GM19455 (cell line): ENCODE data around the gene TRIML2.

Source experiments
- ATAC-seq: cut with Tn5 transposase; IDR thresholded peaks from one replicate; pipeline ENCODE4 v1.9.1; 2021; ENCODE audit not compliant: unreplicated experiment

The TRIML2 gene, protein sequence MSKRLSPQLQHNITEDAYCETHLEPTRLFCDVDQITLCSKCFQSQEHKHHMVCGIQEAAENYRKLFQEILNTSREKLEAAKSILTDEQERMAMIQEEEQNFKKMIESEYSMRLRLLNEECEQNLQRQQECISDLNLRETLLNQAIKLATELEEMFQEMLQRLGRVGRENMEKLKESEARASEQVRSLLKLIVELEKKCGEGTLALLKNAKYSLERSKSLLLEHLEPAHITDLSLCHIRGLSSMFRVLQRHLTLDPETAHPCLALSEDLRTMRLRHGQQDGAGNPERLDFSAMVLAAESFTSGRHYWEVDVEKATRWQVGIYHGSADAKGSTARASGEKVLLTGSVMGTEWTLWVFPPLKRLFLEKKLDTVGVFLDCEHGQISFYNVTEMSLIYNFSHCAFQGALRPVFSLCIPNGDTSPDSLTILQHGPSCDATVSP

DNA sequence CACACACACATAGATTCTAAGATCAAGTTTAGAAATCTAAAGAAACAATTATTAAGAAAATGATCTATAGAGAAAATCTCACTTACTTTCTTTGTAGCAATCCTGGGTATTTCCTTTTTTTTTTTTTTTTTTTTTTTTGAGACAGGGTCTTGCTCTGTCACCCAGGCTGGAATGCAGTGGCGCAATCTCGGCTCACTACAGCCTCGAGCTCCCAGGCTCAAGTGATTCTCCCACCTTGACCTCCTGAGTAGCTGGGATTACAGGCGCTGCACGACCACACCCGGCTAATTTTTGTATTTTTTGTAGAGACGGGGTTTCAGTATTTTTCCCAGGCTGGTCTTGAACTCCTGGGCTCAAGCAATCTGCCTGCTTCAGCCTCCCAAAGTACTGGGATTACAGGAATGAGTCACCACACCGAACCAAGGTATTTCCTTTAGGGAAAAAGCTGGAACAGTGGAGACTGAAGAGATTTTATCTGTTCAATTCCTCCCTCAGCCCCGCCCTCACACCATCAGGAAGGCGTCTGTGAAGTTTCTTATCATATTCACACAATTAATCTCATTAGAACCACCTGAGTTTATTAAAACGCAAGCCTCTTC lies at the start of gene TRIML2:
Gene TRIML2, minus strand, starts transcription at position 447 of the 599 bp plus-strand sequence. CDS start 4,235 bp downstream, outside the sequence.
- ATAC-seq = no peak

DNA sequence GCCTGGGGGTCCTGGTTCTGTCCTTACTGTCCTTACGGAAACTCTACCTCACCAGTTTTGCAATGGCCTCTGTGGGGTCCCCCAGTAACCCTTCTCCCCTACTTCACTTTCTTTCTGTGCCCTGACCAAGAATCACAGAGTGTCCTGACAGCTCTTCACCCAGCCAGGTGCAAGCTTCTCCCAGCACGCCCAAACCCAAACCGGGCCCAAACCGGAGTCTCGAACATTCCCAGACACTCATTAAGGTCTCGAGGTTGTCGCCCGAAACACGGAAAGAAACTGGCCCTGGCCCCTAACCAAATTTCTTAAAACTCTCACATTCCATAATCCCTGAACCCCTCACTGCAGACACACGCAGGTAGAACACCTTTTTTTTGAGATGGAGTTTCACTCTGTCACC lies 48.9 kb upstream of the TRIML2 start:
- ATAC-seq = no peak

DNA sequence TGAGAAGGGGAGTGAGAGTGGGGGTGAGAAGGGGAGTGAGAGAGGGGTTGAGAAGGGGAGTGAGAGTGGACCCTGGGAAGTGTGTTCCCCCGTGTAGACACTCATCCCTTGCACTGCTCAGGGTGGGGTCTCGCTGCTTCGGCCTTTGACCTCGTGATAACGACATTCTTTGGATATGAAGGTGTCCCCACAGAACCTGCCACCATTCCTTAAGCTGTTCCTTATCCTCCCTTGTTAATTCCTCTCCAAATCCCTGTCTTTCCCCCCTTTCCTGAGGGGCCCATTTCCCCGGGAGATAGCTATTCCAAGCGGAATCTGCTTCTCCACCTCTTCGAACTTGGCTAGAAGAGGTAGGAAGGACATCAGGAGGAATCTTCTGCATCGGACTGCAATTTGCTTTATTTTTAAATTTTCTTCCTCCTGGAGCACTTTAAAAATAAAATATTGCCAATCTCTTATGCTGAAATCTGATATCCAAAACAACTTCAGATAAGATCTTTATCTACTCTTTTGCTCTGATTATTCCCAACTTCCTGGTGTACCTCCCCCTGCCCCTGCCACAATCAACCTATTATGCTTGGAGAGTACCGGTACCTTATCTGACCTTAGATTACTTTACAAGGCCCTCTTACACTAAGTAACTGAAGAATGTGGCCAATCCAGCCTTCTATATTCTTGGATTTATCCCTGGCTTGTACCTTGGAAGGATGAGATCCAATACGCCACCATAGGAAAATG lies 45.4 kb upstream of the TRIML2 start:
- ATAC-seq = no peak

DNA sequence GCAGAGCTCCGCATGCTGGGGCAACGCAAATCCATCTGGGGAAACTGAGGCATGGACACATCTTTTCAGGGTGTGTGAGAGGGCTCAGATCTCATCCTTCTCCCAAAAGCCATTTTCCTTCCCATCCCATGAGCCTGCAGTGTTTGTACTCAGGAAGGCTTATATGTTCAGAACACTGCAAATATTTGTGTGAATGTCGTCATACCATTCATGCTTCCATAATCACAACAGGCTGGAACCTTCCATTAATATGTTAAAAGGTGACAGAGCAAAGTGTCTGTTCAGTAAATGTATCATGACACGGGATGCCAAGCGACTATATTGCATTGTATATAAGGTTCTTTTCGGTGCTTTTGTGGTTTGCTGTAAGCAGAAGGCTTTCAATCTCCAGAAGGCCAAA lies 38.4 kb upstream of the TRIML2 start:
- no peak for ATAC-seq

DNA sequence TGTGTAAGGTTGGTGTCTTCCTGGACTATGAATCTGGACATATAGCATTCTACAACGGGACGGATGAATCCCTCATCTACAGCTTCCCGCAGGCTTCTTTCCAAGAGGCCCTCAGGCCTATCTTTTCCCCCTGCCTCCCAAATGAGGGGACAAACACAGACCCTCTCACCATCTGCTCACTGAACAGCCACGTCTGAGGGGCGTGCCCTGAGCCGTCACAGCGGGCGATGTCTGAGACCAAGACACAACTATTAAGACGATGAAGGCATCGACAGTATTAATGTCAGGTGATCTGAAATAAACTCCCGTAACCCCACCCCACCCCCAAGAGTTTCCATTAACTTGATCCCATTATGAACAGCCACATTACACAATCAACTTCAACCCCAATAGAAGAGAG lies 37.8 kb upstream of the TRIML2 start:
- no peak for ATAC-seq

DNA sequence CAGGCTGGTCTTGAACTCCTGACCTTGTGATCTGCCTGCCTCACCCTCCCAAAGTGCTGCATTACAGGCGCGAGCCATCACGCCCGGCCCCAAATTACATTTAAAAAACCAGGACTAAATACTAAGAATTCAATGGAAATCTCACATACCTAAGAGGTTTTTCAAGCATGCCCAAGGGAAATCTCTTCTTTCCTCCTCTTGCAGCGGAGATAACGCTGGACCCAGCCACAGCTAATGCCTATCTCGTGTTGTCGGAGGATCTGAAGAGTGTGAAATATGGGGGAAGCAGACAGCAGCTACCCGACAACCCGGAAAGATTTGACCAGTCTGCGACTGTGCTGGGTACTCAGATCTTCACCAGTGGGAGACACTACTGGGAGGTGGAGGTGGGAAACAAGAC lies 37.2 kb upstream of the TRIML2 start:
- ATAC-seq = no peak

DNA sequence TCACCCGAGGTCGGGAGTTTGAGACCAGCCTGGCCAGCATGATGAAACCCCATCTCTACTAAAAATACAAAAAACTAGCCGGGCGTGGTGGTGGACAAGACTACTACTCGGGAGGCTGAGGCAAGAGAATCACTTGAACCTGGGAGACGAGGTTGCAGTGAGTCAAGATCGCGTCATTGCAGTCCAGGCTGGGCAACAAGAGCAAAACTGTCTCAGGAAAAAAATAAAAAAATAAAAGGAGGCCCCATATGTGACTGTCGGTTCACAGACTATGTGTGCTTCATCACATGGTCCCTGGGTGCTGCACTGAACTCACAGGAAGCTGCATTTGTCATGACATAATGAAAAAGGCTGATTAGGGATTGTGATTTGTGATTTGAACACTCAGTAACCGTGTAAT lies 36.2 kb upstream of the TRIML2 start:
- ATAC-seq = no peak

DNA sequence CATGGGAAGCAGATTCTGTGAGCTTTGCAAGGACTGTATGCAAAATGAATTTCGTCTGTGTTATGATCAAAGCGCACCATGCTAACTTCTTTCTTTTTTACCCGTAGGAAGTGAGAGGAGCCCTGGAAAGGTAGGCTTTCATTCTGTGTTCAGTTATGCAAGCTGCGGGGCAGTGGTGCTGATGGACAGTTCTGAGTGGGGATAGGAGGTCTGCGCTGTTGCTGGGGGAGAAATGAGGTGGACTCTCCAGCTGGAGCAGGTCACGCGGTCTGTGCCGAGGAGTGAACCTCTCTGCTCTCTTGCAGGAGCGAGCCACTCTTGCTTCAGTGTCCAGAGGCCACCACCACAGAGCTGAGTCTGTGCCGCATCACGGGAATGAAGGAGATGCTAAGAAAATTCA lies 34.3 kb upstream of the TRIML2 start:
- no peak for ATAC-seq

DNA sequence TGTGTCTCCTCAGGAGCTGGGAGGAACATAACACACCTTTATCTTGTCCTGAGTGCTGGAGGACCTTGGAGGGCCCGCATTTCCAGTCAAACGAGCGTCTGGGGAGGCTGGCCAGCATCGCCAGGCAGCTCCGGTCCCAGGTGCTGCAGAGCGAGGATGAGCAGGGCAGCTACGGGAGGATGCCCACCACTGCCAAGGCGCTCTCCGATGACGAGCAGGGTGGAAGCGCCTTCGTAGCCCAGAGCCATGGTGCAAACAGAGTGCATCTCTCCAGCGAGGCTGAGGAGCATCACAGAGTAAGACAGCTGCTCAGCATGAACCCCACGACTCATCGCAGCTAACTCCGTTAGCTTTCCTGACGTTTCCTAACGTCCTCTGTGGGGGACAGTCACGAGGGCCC lies 30.3 kb upstream of the TRIML2 start:
- ATAC-seq = no peak

DNA sequence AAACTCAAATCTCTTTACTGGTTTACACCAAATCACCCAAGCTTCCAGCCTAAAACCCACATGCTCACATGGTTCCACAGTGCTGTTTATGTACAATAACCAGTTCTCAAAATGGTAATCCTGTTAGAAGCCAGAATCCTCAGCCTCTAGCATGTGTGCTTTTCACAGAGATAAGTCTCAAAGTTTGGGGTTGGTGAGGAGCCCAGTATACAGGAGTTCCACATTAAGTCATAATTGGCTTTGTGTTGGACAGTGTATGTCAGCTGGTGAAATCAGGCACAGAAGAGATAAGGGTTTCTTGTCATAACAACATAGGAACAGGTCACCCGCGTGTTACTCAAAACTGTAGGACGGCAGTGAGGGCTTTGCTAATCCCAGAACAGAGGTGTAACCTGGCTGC lies 29.7 kb upstream of the TRIML2 start, which contains the start of gene TRIML1:
Gene TRIML1, plus strand, starts transcription at position 301 of the 400 bp plus-strand sequence. CDS start 118 bp downstream, outside the sequence.
- no peak for ATAC-seq

DNA sequence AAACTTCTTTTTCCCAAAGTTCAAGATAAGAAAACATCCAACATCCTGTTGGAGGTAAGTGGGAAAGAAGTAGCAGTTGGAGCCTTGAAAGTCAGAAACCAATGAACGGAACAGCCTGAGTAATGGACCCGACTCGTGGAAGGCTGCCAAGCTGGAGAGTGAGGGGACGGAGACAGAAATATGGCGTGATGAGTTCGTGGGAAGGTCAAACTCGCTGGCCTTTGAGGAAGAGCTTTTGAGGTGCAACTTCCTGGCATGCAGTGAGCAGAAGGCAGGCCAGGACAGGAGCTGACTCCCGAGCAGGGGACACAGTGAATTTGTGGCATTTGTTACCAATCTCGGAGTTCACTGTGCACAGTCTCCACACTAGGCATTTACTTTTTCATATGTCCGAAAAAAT lies 28.8 kb upstream of the TRIML2 start:
- no peak for ATAC-seq

DNA sequence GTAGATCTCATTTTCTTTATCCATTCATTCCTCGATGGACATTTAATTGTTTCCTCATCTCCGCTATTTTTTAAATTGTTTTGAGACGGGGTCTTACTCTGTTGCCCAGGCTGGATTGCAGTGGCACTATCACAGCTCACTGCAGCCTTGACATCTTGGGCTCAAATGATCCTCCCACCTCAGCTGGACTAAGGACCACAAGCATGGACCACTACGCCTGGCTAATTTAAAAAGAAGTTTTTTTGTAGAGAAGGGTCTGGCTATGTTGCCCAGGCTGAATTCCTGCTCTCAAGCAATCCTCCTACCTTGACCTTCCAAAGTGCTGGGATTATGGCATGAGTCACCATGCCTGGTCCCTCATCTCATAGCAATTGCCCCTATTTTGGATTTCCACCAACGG lies 22.8 kb upstream of the TRIML2 start:
- no peak for ATAC-seq

DNA sequence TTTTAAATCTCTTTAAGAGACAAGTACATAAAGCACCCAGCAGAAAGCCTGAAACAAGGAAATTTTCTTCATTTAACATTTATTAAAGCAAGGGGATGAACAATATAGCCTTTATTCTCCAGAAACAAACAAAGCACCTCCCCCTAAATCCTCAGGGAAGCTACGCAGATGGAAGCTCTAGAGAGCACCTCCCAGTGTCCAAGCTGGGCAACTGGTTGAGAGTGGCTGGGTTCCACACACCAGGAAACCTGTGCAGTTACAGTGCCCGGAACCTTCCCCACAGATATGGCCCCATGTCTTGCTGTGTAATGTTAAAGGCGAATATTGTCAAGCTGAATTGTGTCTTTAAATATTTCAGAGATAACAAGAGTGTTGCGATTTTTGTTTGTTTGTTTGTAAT lies 21.0 kb upstream of the TRIML2 start:
- ATAC-seq = no peak

DNA sequence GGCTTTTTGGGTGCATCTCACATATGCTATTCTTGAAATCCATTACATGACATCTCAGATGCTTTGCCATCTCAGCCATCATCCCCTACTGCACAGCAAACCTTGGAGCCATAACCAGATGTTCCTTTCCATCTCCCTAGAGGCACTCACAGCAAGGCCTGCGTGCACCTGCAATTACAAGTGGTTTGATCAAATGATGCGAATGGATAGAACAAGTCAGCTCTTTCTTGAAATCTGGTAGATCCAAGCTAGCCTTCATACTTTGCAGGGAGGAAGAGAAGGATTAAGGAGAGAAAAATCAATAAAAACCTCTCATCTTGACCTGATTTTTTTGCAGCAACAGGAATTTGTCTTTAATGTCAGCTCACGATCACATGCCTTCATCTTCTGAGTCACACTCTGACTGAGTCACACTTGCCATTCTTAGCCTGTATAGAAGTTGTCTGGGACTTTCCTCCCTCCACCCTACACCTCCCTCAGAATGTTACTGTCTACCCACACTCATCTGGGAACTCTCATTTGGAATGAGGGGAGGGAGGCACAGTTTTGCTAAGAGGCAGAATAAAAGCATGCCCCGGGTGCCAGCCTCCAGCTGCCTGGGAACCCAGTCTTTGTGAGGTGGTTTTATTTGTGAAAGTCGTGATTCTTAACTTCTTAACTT lies 17.9 kb upstream of the TRIML2 start:
- no peak for ATAC-seq

DNA sequence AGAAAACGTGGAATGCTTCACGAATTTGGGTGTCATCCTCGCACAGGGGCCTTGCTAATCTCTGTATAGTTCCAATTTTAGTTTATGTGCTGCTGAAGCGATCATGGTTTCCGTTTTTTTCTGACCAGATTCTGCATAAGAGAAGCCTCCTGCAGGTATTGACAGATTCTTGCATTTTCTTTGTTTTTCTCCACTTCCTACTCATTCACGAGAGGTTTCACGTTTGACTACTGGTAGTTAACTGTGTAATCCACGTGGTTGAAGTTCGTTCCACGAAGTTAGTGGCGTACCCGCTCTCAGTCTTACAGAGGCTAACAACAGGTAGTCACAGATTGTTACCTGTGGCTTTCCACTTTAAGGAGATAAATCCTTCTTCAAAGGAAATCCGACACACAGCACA lies 12.1 kb upstream of the TRIML2 start:
- no peak for ATAC-seq

DNA sequence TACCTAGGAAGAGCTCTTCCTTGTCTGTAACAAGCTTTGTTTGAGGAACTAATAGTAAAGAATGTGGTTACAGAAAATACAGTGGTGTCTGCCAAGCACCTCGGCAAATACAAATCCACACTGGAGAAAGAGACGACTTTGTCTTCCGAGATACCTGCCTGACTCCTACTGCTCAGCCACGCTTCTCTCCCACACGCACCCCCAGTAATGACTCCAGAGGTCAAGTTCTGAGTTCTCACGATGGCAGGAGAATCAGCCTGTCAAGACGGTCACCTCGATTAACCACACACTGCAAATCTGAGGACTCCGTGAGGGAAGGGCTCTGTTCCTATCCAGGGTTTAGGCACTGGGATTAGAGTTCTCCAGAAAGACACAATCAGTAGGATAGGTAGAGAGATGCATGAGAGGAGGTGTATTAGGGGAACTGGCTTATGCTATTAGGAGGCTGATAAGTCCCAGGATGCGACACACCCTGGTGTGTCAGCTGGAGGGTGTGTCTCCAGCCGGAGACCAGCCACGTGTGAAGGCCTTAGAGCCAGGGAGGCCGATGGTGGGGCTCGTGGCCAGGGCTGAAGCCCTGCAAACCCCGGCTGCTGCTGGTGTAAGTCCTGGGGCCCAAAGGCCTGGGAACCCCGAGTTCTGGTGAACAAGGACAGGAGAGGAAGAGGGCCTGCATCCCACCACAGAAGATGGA lies 8.4 kb upstream of the TRIML2 start:
- no peak for ATAC-seq

DNA sequence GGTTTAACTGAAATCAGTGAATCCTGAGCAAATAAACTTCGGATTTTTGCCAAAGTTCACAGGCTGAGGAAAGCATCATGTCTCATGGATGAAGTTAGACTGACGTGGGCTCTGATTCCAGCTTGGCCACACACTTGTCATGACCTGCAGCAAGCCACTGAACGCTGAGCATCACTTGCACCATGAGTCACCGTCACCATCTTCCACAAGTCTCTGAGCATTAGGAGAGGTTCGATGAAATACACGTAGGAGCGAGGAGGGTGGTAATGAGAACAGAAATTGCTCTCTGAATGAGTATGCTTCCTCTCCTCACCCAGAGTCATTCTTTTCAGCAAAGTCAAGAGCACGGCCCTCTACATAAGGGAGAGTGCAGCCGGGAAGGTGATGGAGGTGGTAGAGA lies 3.8 kb upstream of the TRIML2 start:
- ATAC-seq = no peak

DNA sequence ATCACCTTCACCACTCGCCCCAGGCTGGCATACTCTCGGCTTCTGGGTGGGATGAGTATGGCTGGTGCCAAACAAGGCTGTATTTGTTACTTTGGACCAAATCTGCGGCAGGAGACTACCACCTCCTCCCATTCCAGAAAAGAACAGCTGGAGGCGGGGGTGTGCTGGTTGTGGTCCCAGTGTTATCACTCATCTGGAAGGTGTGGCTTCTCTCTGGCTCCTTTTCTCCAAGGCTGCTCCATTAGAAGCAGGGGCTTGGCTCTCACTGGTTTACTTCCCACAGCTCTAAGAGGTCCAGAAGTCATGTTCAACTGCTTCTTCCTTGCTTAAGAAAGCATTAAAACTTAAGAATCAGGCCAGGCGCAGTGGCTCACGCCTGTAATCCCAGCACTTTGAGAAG lies 2.6 kb upstream of the TRIML2 start:
- ATAC-seq = no peak

DNA sequence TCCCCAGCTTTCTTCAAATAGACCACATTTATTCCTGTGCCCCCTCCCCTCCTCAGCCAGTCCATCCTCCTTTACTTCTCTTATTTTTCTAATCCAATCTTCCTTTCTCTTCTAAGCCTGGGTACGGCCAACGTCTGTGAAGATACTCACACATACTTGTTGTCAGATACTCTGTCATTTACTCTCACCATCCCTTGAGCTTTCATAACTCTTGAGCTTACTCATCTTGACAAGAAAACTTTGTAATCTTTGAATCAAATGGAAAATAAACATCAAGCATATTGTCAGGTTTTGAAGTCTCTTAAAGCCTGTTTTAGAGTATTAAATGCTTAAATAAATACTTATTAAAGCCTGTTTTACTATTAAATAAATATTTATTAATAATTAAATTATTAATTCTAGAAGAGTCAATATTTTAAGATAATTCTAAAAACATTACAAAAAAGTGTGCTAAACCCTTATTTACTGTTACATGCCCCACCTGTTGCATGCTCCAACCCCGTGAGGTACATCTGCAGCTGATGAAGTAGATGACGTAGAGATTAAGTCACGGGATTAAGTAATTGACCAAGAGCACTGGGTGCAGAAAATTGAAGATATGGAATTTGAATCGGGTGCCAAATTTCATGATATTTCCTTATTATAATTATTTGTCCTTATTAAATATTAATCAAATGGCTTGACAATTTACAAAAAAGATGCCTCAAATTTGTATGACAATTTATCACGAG lies 1.5 kb upstream of the TRIML2 start:
- no peak for ATAC-seq

DNA sequence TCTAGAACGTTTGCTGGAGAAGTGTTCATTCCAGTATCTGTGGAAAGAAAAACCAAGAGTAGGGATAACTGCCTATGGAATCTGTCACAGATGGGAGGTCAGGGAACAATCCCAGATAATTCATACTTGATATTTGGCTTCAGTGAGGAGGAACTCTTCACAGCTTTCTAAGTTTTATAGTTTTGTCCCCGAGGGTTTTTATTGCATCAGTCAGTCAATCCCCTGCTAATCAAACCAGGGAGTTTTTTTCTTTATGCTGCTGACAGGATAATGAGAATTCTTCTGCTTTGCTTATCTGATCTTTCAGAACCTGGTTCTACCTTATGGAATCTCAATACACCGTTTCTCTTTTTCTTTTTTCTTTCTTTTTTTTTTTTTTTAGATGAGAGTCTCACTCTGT lies 633 bp upstream of the TRIML2 start:
- ATAC-seq = no peak
